Erythroblast (primary cell): ENCODE results near the gene MARCHF2.
"Not testable (repeated sequence)": the region's sequence is repeated elsewhere in the genome, so short reads cannot be mapped to it uniquely, and the experiment has no call there.

Experiments used
- GATA1 ChIP-seq: IDR thresholded peaks from 2 replicates; pipeline ENCODE4 v1.6.1; 2011; ENCODE audit warnings: low read depth, mild to moderate bottlenecking, control low read depth, low read length, moderate library complexity
- POLR2A ChIP-seq: IDR thresholded peaks from 2 replicates; pipeline ENCODE4 v1.6.1; 2011; ENCODE audit warnings: mild to moderate bottlenecking, low read length

GRCh38 chr19:8410718-8411117, 2.4 kb upstream of the MARCHF2 start:
- not testable (repeated sequence) for TF ChIP-seq POLR2A, GATA1
